ENCODE results near the gene ZNF140.

GRCh38 chr12:133106253-133106652 is 25.5 kb downstream of the ZNF140 start:
- TF ChIP-seq USF2 (IDR thresholded peaks at IDR 0.05; ENCODE audit: low read depth, low read length) (no peak), POLR2A (IDR thresholded peaks at IDR 0.05; ENCODE audit: low read depth, low read length) (no peak), CTCF (conservative IDR thresholded peaks at IDR 0.05; ENCODE audit: low read depth, low read length) (no peak), CEBPB (IDR thresholded peaks at IDR 0.05; ENCODE audit: low read depth, low read length) (no peak), RCOR1 (IDR thresholded peaks at IDR 0.05; ENCODE audit: insufficient replicate concordance, low read length) (no peak), MAFK (IDR thresholded peaks at IDR 0.05; ENCODE audit: low read depth, low read length) (no peak), RAD21 (IDR thresholded peaks at IDR 0.05; ENCODE audit: low read length) (no peak), RFX5 (IDR thresholded peaks at IDR 0.05; ENCODE audit: low read depth, low read length) (no peak)
